Right cardiac atrium (tissue), 5 donors: ENCODE measurements around the gene GLI3. TPM values are rescaled to one million over a fixed set of nuclear protein-coding genes. Genes with fewer than 3 reads are reported as not detected.

ENCODE experiments used
- ATAC-seq, 2 donors: fragments of 200-7000 bp; cut with Tn5 transposase; one replicate each; pipeline versions ENCODE4 v1.8.0 to v1.9.1; 2020; ENCODE audit warnings: moderate library complexity in 2 of 2, mild to moderate bottlenecking in 1 of 2
- DNase-seq, 3 donors: peaks; one replicate each; pipeline ENCODE4 v3.0.0-alpha.2; 2020
- H3K27ac ChIP-seq: one replicate; pipeline ENCODE4 v1.5.1; 2013; ENCODE audit warnings: mild to moderate bottlenecking, low read length, control low read depth, moderate library complexity
- H3K27me3 ChIP-seq: one replicate; pipeline ENCODE4 v1.6.1; 2013; ENCODE audit not compliant: control insufficient read depth, insufficient read depth
- H3K4me1 ChIP-seq: one replicate; pipeline ENCODE4 v1.6.1; 2013; ENCODE audit warnings: low read length; ENCODE audit not compliant: control insufficient read depth, insufficient read depth
- H3K4me3 ChIP-seq: one replicate; pipeline ENCODE4 v1.5.1; 2013; ENCODE audit warnings: low read length, control low read depth
- H3K9me3 ChIP-seq: one replicate; pipeline ENCODE4 v1.6.1; 2013; ENCODE audit warnings: low read length; ENCODE audit not compliant: control insufficient read depth
- WGBS: extraction: QIAGEN DNeasy Blood & Tissue Kit; methylation state at CpG from one replicate; pipeline ENCODE4 v1.1.7; 2013; 5-methylcytosine and 5-hydroxymethylcytosine counted together
- intact Hi-C, 4 donors: fragments of 100-400 bp; cut with DNase I; formaldehyde crosslinking; loops; one replicate each; pipeline versions ENCODE4 v1.11.0 to v1.14.0; 2022 to 2023
- polyA plus RNA-seq: library from polyadenylated mRNA; stranded (reverse); fragments of 200-250 nt; gene quantifications from one replicate; pipeline ENCODE4 v1.2.3, GENCODE V29; 2013
- total RNA-seq, 4 donors: library from RNA; stranded (reverse); fragmentation: NEBNext Ultra II Directional; extraction: Animal tissue kit (Norgen Biotek cat#: 25700); gene quantifications; one replicate each; pipeline ENCODE4 v1.2.1, GENCODE V29; 2021
- donor health status: healthy with polysubstance abuse.
- donor health status: DM: no; HTN: yes; CAD: no.
- donor health status: DM: no; HTN: no; CAD: no.
- donor health status: DM: no; HTN: yes; CAD: no; lungs with severe emphysema.
- donor health status: DM: yes; HTN: yes; CAD: no.

GLI3 gene
- total and polyA plus RNA-seq, 5 donors, result 0.50 to 3.5 (median 2.5) TPM

DNA sequence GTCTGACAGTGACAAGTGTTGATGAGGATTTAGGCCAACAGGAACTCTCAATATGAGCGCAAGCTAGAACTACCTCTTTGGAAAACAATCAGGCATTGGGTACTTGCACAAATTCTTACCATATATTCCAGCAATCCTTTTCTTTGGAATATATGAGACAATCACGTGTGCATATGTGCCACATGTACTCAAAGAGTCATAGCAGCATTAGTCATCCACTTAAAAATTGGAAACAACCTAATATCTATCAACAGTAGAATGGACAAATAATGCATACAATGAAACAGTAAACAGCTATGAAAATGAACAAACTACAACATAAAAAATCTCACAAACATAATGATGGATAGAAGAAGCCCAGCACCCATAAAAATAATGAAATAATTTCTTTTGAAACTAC is 179.7 kb downstream of the GLI3 start:
- DNase-seq, result no peak
- WGBS, result 98% methylated on average over 2 of the region's 2 CpGs
- H3K27me3 ChIP-seq, result no peaks in the 10 kb centered on the region

GRCh38 chr7:42055171-42055570 is 181.8 kb downstream of the GLI3 start:
- Histone ChIP-seq H3K4me3 (no peak overlapping the region), H3K4me1 (no peaks in the 10 kb centered on the region), H3K27me3 (no peaks in the 10 kb centered on the region), H3K9me3 (no peaks in the 10 kb centered on the region), H3K27ac (no peak overlapping the region)
- 94% methylated on average over 5 of the region's 5 CpGs for WGBS
- DNase-seq (no peak), ATAC-seq (no peak)
- intact Hi-C loops, result no loop called here

More for the DNA sequence above, 179.7 kb downstream of the GLI3 start:
- Histone ChIP-seq H3K4me1 (no peaks in the 10 kb centered on the region), H3K27ac (no peak overlapping the region), H3K9me3 (no peaks in the 10 kb centered on the region), H3K4me3 (no peak overlapping the region)
- intact Hi-C loops, result no loop called here
- no peak for ATAC-seq

GRCh38 chr7:42053834-42054233 is 183.2 kb downstream of the GLI3 start:
- no peaks in the 10 kb centered on the region for H3K9me3 ChIP-seq
- WGBS, result 90% methylated on average over 2 of the region's 2 CpGs
- DNase-seq (no peak), ATAC-seq (no peak)
- no peaks in the 10 kb centered on the region for H3K27me3 ChIP-seq
- intact Hi-C loops, result no loop called here
- no peak overlapping the region for H3K4me3 ChIP-seq
- H3K27ac ChIP-seq, result no peak overlapping the region
- no peaks in the 10 kb centered on the region for H3K4me1 ChIP-seq

DNA sequence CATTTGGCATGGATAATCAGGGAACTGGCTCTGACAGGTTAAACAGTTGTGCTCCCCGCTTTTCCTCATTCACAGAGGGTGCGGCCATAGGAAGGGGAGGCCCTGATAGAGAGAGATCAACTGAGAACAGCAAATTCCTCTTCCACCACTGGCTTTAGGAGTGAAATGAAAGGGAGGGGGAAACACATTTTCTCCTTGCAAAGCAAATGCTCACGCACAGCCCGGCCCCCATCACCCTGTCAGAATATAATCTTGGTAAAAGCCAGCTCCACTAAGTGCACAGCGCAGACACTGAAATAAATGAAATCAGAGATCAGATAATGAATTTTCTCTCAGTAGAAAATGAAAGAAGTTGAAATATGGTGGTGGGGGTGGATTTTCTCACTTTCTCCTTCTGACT is 187.2 kb downstream of the GLI3 start:
- H3K9me3 ChIP-seq, result no peaks in the 10 kb centered on the region
- intact Hi-C loops, result no loop called here
- ATAC-seq (no peak), DNase-seq (no peak)
- no peak overlapping the region for H3K27ac ChIP-seq
- no peaks in the 10 kb centered on the region for H3K4me1 ChIP-seq
- WGBS, result 92% methylated on average over 5 of the region's 5 CpGs
- no peak overlapping the region for H3K4me3 ChIP-seq
- H3K27me3 ChIP-seq, result no peaks in the 10 kb centered on the region

GRCh38 chr7:42046483-42046882 is 190.5 kb downstream of the GLI3 start:
- Histone ChIP-seq H3K27ac (no peak overlapping the region), H3K9me3 (no peaks in the 10 kb centered on the region), H3K4me3 (no peak overlapping the region), H3K27me3 (no peaks in the 10 kb centered on the region), H3K4me1 (no peaks in the 10 kb centered on the region)
- ATAC-seq (no peak), DNase-seq (no peak)
- intact Hi-C loops, result no loop called here
- WGBS, result 55% methylated on average over 3 of the region's 3 CpGs

DNA sequence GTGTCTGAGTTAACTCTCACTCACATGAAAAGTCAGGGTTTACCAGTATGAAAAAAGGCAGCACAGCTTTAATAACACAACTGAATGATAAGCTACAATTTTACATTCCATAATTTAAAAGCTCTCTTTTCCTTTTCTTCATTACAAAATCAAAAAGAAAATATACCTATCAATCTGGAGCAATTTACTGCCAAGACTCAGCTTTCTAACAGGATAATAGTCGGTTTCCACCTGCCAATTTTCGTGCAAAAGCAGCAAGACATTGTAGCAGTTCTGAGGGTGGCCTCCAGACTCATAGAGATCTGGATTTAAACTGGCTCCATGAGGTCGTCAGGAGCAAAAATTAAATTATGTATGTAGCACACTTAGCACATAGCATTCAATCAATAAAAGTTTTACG is 191.0 kb downstream of the GLI3 start:
- Histone ChIP-seq H3K27me3 (no peaks in the 10 kb centered on the region), H3K9me3 (no peaks in the 10 kb centered on the region), H3K27ac (no peak overlapping the region), H3K4me3 (no peak overlapping the region), H3K4me1 (no peaks in the 10 kb centered on the region)
- intact Hi-C loops, result no loop called here
- DNase-seq (no peak), ATAC-seq (no peak)
- WGBS, result 82% methylated on average over 4 of the region's 4 CpGs

DNA sequence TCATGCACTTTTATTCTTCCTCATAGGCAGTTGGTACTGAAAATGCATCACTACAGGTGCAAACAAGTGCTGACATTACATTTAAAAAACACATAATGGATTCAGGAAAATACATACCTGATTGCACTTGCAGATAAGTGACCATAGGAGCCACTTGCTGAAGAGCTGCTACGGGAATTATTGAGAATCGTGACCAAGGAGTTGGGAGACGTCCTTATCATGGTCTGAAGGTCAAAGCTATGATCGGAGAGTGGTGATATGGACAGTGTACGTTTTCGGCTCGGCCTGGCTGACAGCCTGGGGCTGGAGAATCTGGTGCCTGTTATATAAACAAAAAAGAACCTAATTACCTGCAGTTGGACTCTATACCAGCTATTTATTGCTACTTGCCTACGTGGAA is 197.1 kb downstream of the GLI3 start:
- Histone ChIP-seq H3K4me3 (no peak overlapping the region), H3K4me1 (no peaks in the 10 kb centered on the region), H3K27ac (no peak overlapping the region), H3K27me3 (no peaks in the 10 kb centered on the region), H3K9me3 (no peaks in the 10 kb centered on the region)
- ATAC-seq (no peak), DNase-seq (no peak)
- WGBS, result 64% methylated on average over 8 of the region's 8 CpGs
- intact Hi-C loops, result no loop called here

- Histone ChIP-seq H3K27me3 (no peaks in the 10 kb centered on the region), H3K4me3 (no peak overlapping the region), H3K27ac (no peak overlapping the region), H3K4me1 (no peaks in the 10 kb centered on the region), H3K9me3 (no peaks in the 10 kb centered on the region)
- WGBS, result 53% methylated on average over 3 of the region's 3 CpGs
- DNase-seq (no peak), ATAC-seq (peak; percentile 26 to 51)
- intact Hi-C loops, result no loop called here
Measured at GRCh38 chr7:42035210-42035609, 201.8 kb downstream of the GLI3 start.

DNA sequence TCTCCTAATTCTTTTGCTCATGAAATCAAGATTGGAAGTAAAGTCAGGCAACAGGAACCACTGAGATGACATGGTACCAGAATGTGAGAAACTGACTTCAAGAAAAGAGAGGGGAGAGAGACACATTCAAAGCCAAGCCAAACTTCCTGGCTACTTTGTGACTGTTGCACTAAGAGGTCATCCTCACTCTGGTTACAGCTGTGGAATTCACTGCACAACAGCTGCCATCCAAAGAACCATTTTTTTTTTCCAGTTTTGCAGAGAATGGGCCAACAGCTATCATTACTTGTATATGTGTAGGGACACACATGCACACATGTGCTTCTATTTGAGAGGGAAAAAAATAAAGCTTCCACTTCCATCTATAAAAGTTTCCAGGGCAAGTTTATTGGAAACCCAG is 203.5 kb downstream of the GLI3 start:
- Histone ChIP-seq H3K27ac (no peak overlapping the region), H3K4me1 (no peaks in the 10 kb centered on the region), H3K4me3 (no peak overlapping the region), H3K27me3 (no peaks in the 10 kb centered on the region), H3K9me3 (no peaks in the 10 kb centered on the region)
- intact Hi-C loops, result no loop called here
- ATAC-seq (no peak), DNase-seq (no peak)

DNA sequence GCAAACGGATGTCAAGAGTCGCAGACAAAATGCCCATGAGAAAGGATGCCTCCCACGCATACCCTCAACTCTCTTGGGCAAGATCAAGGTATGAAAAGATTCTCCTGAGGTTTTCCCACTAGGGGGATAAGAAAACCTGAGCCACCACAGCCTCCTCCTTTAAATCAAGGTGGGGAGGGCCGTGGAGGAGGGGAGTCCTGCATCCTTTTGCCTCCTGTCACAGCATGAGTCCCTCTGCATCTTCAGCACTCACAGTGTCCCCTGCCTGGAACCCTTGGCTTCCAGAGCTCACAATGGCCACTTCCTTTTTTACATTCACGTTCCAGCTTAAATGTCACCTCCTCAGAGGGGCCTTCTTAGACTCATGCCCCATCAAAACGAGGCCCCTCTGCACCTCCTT is 207.6 kb downstream of the GLI3 start:
- no peak for ATAC-seq
- 75% methylated on average over 6 of the region's 6 CpGs for WGBS
- Histone ChIP-seq H3K27ac (no peak overlapping the region), H3K4me3 (no peak overlapping the region), H3K27me3 (no peaks in the 10 kb centered on the region), H3K9me3 (no peaks in the 10 kb centered on the region), H3K4me1 (no peaks in the 10 kb centered on the region)
- intact Hi-C loops, result no loop called here
- no peak for DNase-seq

- H3K27ac ChIP-seq, result no peak overlapping the region
- H3K4me3 ChIP-seq, result no peak overlapping the region
- intact Hi-C loops, result no loop called here
- H3K9me3 ChIP-seq, result no peaks in the 10 kb centered on the region
- H3K27me3 ChIP-seq, result no peaks in the 10 kb centered on the region
- ATAC-seq (no peak), DNase-seq (no peak)
- WGBS, result 85% methylated on average over 3 of the region's 3 CpGs
- no peaks in the 10 kb centered on the region for H3K4me1 ChIP-seq
Measured at GRCh38 chr7:42027521-42027920, 209.5 kb downstream of the GLI3 start.

GRCh38 chr7:42026622-42027197 is 210.3 kb downstream of the GLI3 start:
- H3K27ac ChIP-seq, result no peak overlapping the region
- intact Hi-C loops, result no loop called here
- no peak for DNase-seq
- ATAC-seq, result no peak
- H3K9me3 ChIP-seq, result no peaks in the 10 kb centered on the region
- H3K4me1 ChIP-seq, result no peaks in the 10 kb centered on the region
- 92% methylated on average over 6 of the region's 6 CpGs for whole genome bisulfite sequencing
- no peak overlapping the region for H3K4me3 ChIP-seq
- no peaks in the 10 kb centered on the region for H3K27me3 ChIP-seq
